PC-9 (cell line): ENCODE measurements around the gene TECPR1.

Experiments
- EZH2 ChIP-seq: fragments of 200-600 bp; sonication (generic); IDR thresholded peaks from 2 replicates; pipeline ENCODE4 v1.8.0; 2017; ENCODE audit warnings: antibody characterized with exemption, low read depth
- TF ChIP-seq, protein P1 (sequence below): fragments of 200-600 bp; sonication (generic); conservative IDR thresholded peaks from 2 replicates; pipeline ENCODE4 v1.6.1; 2017; ENCODE audit warnings: mixed run types, antibody characterized with exemption, mild to moderate bottlenecking, moderate library complexity

DNA sequence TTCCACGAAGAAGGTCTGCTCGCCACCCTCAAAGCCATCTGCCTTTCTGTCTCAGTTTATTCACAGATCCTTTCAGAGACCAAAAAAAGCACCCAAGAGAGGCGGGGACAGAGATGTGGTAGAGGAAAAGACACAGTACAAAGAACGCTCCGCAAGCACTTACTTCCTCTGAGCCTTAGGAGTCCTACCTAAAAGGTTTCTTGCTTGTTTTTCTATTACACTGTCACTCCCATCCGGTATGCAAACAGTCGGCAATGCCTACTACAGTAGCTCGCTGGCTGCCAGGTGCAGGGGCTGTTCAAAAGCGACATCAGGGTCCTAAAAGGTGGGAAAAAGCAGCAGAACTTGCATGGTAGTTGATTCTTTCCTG lies 816 bp downstream of the TECPR1 start:
- TF ChIP-seq, protein P1, sequence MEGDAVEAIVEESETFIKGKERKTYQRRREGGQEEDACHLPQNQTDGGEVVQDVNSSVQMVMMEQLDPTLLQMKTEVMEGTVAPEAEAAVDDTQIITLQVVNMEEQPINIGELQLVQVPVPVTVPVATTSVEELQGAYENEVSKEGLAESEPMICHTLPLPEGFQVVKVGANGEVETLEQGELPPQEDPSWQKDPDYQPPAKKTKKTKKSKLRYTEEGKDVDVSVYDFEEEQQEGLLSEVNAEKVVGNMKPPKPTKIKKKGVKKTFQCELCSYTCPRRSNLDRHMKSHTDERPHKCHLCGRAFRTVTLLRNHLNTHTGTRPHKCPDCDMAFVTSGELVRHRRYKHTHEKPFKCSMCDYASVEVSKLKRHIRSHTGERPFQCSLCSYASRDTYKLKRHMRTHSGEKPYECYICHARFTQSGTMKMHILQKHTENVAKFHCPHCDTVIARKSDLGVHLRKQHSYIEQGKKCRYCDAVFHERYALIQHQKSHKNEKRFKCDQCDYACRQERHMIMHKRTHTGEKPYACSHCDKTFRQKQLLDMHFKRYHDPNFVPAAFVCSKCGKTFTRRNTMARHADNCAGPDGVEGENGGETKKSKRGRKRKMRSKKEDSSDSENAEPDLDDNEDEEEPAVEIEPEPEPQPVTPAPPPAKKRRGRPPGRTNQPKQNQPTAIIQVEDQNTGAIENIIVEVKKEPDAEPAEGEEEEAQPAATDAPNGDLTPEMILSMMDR, result 0 out of 2 replicates have a peak, but pooled peaks have one; percentile 14
- no peak for TF ChIP-seq EZH2
